SHP77 (cell line): ENCODE data around the gene PARL.

Experiments
- DNase-seq, 2 experiments: peaks; one replicate each; lab custom pipeline; 2025; lab: John Stamatoyannopoulos, UW

Gene PARL, protein sequence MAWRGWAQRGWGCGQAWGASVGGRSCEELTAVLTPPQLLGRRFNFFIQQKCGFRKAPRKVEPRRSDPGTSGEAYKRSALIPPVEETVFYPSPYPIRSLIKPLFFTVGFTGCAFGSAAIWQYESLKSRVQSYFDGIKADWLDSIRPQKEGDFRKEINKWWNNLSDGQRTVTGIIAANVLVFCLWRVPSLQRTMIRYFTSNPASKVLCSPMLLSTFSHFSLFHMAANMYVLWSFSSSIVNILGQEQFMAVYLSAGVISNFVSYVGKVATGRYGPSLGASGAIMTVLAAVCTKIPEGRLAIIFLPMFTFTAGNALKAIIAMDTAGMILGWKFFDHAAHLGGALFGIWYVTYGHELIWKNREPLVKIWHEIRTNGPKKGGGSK

DNA sequence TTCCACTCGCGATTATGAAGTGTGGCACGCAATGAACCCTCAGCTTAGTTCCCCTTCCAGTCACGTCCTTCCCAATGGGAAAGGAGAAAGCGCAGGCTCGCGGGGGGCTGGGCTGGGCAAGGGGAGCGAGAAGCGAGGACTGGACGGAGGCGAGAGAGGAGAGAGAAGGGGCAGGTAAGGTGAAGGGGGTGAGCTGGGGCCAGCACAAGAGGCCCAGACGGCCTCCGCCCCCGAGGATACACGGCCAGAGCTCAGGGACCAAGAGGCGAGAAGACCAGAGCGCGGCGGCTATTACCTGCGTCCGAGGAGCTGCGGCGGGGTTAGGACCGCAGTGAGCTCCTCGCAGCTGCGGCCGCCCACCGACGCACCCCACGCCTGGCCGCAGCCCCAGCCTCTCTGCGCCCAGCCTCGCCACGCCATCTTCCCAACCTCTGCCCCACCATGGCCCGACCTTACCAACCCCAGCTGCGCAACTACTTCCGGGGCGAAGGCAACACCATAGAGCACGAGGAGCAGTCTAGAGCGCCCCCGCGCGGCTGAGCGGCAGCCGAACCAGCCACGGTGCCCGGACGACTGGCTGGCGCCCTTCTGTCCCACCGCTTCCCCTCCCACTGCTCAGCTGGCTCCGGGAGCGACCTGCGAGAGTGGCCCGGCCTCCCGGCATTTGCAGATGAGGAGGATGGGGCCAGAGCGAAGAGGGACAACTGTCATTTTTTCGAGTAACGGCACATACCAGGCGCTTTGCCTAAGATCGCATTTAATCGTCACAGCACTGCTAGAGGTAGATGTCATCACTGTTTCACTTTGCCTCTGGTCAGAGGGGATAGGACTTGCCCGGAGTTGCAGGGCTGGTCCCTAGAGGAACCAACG is at the start of gene PARL:
Gene PARL, minus strand, starts transcription at position 454 of the 870 bp plus-strand sequence. Its CDS starts 34 bp downstream, at position 420.
- peak; percentile 92 to 93 for DNase-seq

DNA sequence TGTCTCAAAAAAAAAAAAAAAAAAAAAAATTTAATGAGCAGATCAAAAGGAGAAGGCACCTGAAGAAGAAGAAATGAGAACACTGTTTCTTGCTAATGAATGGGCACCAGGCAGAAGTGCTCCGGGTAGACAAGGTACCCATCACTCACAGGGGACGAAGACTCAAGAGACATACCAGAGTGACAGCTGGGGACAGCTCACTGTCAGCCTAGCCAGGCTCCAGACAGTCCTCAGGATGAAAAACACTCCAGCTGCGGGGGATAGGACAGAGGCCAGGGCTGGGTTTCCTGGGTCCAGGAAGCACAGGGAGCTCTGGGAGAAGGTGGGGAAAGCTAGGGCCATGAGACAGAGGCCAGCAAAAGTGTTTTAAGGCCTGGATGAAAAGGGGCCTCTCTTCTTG is 48.5 kb upstream of the PARL start:
- no peak for DNase-seq

DNA sequence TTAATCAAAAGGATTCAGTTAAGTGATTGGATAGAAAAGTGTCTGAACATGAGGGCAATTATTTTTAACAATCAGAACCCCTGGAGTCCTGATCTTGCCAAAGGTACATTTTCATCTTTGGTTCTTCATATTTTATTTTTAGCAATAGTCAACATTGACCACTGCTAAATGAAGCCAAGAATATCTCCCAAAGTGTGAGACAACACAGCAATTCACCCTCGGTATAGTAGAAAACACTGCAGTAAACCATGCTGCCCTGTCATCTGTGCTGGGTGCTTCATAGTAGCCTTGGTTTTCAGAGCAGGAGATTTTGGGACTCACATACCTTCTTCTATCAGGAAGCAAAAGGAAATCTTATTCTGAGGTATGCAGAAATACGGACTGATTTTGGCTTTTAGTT is 47.2 kb upstream of the PARL start:
- DNase-seq, result no peak

DNA sequence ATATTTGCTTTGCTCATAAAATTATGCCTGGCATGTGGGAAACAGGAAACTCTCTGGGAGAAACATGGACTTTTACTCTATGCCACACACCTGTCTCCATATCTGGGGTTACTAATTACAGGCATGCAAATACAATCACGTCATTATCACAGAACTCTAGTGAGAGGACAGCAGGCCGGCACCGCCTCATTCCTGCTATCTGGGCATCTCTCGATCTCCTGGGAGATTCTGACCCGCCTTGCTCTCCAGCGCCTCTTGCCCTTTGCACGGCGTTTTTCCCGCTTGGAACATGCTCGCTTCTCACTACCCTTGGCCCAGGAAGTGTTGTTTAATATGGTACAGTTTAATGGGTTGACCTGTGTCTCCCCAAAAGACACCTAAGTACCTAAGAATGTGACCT is 45.4 kb upstream of the PARL start:
- no peak for DNase-seq

DNA sequence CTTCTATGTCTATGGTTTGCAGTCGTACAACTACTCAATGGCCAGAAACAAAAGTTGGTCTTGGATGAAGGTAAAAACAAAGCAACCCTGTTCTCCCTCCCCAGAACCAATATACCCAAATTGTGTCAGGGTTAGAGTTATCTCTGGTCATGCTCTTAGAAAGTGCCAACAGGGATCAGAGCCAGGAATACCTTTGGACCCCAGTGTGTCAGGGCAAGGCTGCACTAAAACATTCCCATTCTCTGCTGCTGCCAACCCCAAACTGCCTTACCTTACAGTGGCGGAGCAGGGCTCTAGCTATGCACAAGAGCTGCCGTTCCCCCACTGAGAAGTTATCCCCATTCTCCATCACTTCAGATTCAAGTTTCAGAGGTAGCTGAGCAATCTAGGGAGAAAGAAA is 42.4 kb upstream of the PARL start:
- DNase-seq, result no peak

DNA sequence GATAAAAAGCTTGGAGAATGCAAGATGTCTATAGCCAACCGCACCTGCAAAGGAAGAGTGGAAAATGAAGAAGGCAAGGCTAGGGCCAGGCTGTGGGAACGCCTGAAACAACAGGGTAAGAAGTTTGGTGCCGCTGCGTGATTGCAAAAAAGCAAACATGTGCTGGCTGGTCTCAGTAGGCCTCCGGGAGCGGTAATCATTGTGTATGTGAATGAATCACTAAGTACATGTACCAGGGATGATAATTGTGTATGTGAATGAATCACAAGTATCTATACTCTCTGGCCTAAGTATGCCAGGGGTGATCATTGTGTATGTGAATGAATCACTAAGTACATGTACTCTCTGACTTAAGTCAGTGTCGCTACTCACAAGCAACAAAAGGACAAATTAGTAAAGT is 40.3 kb upstream of the PARL start:
- DNase-seq, result no peak

DNA sequence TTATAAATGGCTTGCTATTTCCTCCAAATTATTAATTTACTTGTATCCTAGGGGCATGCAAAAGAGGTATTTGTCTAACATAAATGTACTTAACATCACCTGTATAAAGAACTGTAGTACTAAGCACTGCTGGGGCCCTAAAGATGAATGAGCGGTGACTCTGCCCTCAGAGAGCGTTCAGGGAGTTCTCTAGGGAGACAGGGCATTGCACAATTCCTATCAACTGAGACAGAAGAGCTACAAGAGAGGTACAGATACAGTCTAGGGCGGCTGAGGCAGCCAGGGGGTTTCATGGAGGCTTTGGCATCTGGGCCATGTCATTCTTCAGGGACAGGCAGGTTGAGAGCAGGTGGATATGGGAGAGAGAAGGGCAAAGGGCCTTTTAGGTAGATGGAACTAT is 39.9 kb upstream of the PARL start:
- DNase-seq, result no peak

DNA sequence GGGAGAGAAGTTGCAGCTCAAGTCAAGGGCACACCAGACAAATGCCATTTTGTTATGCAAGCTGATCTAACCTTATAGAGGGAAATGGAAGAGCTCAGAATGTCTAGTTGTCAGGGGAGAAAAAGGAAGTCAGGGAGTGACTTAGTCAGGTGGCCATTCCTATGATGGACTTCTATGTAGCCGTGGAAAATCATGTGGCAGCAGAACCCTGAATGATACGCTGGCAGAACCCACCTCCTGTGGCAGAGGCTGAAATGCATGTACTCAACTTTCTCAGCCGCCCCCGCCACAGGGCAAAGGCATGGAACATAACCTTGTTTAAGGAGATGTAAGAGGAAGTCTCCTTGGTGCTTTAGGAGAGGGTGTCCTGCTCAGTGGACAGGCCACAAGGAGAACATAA is 37.7 kb upstream of the PARL start:
- no peak for DNase-seq

DNA sequence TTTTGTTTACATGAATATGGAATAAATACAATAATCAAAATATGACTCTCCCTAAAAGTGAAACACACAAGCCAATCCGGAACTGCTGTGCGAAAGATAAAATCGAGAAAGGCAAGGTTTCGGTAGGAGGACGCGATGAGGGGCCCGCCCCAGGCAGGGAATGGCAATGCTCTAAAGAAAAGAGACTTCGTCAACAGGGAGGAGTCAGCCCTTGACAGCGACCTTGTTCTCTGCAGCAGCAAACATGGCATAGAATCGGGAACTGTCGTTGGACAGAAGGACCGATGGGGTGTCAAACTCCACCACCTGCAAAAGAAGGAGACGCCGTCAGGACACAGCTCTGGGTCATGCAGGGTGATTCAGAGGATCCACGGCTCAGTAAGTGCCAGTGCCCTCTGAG is 36.4 kb upstream of the PARL start:
- no peak for DNase-seq

DNA sequence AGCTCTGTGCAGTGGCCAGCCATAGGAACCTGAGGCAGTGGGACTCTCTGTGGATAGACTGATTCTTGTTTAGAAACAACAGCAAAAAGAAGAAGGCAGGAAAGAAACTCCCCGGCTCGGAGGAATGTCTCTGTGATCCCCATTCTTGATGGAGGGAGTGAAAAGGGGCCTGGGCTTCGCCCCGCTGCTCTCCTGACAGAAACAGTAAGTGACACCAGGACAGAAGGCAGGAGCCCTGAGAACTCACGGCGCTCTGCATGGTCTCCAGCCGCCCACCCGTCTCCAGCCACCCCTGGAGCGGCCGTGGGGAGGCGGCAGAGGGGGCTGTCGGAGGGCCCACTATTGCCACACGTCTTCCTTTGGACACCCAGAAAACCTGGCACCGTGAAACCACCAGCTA is 35.7 kb upstream of the PARL start:
- DNase-seq, result no peak

DNA sequence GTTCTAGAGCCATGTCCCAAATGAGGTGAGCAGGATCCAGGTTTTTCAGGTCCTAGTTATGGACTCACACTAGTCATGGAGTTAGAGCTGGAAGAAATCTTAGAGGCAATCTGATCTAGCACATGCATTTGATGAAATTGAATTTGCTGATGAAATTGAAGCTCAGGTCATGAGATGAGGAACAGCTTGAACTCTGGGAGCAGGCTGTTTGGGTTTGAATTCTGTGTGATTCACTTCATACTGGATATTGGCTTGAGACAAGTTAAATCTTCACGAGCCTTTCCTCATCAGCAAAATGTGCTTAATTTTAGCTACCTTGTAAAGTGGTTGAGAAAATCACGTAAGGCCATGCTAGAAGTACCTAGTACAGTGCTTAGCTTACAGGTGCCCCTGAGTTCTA is 33.5 kb upstream of the PARL start:
- DNase-seq, result no peak

DNA sequence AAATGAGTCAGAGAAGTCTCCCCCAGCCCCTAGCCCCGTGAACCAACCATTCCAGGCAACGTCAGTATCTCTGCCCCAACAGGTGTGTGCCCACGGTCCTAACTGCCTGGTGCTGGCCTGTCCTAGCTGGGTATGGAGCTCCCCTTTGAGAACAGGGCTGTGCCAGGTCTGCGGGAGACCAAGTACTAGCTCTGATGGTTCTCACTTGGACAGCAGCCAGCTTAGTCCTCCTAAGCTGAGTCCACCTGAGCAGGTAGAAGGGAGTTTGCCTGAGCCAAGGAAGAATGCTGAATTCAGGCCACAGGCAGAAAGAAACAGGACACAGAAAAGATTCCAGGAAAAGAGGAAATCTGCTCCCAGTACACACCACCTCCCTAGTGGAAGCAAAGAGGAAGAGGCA is 33.1 kb upstream of the PARL start:
- no peak for DNase-seq

DNA sequence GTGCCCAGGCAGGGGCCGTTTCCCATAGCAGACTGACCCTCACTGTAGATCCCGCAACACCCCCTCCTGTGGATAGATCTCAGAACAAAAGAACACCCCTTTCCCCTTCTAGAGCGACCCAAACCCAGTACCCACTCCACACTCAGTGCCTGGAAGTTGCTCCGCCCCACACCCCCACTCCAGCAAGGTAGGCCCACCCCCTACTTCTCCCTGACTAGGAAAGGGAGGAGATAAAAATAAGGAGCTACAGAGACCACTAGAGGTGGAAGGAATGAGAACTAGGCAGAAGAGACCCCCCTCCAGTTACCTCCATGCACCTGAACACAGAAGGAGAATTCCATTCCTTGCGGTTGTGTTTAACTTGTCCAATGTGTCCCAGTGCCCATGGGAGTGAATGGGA is 30.2 kb upstream of the PARL start:
- no peak for DNase-seq

DNA sequence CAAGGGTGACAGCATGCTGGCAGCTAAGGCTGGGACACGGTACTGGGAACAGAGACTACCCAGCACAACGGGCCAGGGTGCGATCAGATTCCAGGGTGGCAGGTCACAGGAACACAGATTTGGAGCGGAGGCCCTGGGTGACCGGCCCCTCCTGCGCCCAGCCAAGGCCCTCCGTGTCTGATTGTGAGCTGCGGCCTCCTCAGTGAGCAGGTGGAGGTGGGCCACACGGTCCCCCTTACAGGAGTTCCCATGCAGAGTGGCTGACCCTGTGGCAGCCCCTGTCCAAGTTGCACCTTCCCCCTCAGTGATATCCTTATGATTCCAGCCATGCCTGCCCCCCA is 28.9 kb upstream of the PARL start:
- no peak for DNase-seq

DNA sequence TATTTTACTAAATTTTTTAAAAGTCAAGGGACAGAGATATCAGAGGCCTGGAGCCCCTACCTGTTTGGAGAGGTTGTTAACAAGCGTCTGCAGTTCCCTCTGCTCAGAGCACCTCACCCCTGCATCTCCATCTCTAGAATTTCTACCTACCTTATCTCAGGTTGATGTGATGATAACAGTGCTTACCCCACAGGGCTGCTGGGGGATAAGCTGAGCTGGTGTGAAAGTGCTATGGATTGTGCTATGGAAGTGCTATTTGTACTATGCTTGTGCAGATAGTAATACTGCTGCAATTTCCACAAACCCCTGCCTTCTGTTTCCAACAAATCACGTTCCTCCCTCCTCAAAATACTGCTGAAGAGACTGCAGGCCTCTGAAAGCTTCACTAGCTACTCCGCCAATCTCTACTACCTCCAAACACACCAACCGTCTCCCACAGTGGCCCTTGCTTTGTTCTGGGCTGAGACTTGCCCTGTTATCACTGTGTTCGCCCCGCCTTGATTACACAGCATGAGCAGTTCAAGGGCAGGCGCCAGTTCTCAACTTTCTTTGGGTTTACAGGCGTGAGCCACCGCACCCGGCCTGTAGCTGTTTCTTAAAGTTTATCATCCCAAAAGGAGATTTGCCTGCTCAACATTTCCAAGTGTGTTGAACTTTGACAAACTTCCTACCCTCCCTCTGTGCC is 28.4 kb upstream of the PARL start:
- DNase-seq, result no peak

DNA sequence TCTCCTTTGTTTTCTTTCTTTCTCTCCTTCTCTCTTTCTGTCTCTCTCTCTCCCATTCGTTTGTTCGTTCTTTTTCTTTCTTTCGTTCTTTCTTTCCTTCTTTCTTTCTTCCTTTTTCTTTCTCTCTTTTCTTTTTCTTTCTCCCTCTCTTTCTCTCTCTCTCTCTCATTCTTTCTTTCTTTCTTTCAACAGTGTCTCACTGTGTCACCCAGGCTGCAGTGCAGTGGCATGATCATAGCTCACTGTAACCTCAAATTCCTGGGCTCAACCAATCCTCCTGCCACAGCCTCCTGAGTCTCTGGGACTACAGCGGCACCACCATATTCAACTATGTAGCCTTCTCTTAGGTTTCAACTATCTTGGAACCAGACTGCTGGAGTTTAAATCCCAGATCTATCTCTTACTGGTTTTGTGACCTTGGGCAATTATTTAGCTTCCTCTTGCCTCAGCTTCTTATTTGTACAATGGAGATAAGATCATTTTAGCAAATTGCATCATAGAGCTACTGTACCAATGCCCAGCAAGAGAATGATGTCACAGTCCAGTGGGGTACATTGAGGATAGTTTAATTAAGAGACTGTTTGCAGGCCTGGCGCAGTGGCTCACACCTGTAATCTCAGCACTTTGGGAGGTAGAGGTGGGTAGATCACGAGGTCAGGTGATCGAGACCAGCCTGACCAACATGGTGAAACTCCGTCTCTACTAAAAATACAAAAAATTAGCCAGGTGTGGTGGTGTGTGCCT is 27.3 kb upstream of the PARL start:
- no peak for DNase-seq

DNA sequence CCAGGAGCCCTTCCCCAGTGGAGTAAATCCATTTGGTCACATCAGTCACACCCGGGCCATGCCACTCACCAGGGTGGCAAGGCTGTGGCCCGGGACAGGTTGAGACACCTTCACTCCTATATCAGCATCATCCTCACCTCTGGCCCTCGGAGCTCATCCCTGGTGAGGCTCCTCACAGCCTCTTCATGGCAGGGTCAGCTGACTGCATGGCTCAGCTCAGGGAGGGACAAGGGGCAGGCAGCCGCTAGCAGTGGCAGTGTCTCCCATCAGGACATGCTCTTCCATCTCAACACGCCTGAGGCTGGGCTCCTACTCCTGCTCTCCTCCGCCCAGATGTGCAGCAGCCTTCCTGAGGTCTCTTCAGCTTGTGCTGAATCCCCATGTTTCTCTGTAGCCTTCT is 26.4 kb upstream of the PARL start:
- DNase-seq, result no peak

DNA sequence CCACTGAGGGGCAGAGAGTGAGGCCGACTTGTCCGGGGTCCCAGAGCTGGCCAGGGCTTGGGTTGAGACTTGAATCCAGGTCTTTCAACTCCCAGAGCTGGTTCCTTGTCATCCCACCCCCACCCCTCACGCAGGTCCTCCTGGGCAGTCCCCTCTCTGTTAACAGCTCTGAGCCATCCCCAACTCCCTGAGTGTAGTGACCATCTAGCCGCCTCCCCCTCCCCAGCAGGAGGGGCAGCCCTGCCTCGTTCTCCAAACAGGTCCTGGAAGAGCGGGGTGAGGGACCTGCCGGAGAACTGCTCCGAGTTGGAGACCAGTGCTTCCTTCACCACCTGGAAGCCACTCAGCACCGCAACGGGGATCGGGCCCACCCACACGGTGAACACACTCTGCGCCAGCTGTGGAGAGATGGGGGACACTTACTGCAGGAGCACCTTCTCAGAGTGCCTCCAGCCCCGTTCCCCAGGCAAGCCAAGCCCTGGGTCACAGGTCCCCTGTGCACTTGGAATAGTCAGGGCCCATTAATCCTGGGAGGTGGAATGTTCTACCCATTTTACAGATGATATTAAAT is 24.4 kb upstream of the PARL start:
- DNase-seq, result no peak

DNA sequence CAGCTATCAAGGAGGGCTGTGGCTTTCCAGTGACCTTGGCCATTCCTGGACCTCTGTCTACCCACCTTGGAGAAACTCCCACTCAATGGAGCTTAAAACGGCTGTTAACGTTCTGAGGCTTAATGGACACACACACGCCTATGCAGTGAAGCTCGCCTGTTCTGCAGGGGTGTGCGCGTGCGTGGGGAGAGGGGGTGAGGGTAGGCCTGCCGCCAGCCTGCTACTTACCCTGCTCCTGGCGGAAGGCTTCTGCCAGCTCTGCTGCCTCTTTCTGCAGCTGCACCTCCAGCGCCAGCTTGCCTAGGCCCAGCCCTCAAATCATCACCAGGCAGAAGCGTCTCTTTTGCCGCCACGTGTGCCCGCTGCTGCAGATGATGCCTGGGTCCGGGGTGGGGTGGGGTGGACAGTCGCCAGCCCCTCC is 23.2 kb upstream of the PARL start:
- DNase-seq, result peak; percentile 43 to 79

DNA sequence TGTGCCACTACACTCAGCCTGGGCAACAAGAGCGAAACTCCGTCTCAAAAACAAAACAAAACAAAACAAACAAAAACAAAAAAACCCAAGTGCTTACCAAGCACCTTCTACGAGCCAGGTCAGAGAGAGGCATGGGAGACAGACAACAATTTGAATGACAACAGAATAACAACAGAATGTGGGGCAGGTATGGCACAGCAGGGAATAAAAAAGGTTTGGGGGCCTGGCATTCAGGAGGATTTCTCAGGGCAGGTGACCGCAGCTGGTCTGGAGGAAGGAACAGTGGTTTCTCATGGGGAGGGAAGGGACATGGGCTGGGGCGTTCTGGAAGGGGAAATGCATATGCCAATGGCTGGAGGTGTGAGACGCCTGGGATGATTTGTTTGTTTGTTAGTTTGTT is 22.5 kb upstream of the PARL start:
- no peak for DNase-seq

DNA sequence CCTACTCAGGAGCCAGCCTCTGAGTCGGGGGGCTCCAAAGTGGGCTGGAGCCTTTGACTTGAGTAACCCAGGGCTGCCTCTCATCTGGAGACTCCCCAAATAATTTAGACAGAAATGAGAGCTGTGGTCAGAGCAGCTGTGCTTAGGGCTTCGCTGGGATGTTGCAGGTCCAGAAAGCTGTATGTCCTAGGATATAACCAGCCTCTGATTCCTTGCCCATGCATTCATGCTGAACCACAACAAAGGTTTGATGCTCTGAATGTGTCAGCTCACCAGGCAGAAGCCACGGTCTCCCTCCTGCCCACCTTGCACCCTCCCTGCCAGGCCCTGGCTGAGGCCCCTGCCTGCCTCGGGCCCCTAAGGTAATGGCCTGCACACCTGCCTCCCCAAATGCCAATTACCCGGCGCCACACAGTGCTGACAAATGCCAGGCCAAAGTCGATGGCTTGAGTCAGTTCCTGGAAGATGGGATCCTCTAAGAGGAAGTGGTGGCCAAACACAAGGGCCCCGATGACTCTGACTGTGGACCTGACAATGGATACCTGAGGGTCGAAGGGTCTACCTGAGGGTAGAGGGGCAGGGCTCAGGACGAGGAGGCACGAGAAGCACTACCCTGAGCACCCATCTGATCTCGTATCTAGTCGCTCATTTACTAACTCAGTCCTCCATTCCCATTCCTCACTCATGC is 21.7 kb upstream of the PARL start:
- no peak for DNase-seq
